GM23248 (cell line): ENCODE results near the gene UBASH3A.

Experiments used
- EZH2 ChIP-seq: fragments of 200-600 bp; sonication (generic); IDR thresholded peaks from 2 replicates; pipeline ENCODE4 v1.6.1; 2018; ENCODE audit warnings: antibody characterized with exemption, mild to moderate bottlenecking; ENCODE audit not compliant: insufficient read depth, poor library complexity, severe bottlenecking
- EZH2phosphoT487 ChIP-seq: fragments of 200-600 bp; sonication (generic); IDR thresholded peaks from 2 replicates; pipeline ENCODE4 v1.6.1; 2018; ENCODE audit warnings: antibody characterized with exemption, moderate library complexity, mild to moderate bottlenecking, low read depth; ENCODE audit not compliant: insufficient read depth

GRCh38 chr21:42455754-42456440, 52.2 kb downstream of the UBASH3A start:
- TF ChIP-seq EZH2: no peak
- TF ChIP-seq EZH2phosphoT487: no peak
